GM12878 (cell line): Measurements from ENCODE around the gene NTM. TPM values are rescaled to one million over a fixed set of nuclear protein-coding genes. Genes with fewer than 3 reads are reported as not detected.

Experiments
- ATAC-seq: fragments of 200-7000 bp; cut with Tn5 transposase; 3 replicates; pipeline ENCODE4 v1.9.1; 2020; ENCODE audit warnings: mild to moderate bottlenecking, moderate library complexity
- BruUV-seq: library from RNA; stranded (reverse); fragments of 400-500 nt; replicated peaks from 2 replicates; lab custom pipeline; 2021; lab: Mats Ljungman, UMichigan
- CTCF ChIA-PET: fragments of 300-600 bp; sonication (Branson Sonifier 250); formaldehyde crosslinking; extraction: SDS; loops from one replicate; lab custom pipeline; 2021; ENCODE audit warnings: inconsistent platforms; lab: Yijun Ruan, JAX
- POLR2A ChIA-PET: fragments of 350-600 bp; formaldehyde crosslinking; extraction: SDS; loops from one replicate; lab custom pipeline; 2021; ENCODE audit warnings: inconsistent platforms; lab: Charles Lee
- RAD21 ChIA-PET: fragments of 300-600 bp; sonication (Branson Sonifier 250); formaldehyde crosslinking; loops from one replicate; lab custom pipeline; 2023; ENCODE audit warnings: antibody characterized with exemption; ENCODE audit not compliant: unreplicated experiment; lab: Charles Lee
- SMC1A ChIA-PET: fragments of 300-600 bp; sonication (Branson Sonifier 250); formaldehyde crosslinking; loops from one replicate; lab custom pipeline; 2023; ENCODE audit not compliant: unreplicated experiment, uncharacterized antibody; lab: Charles Lee
- DNase-seq: peaks from one replicate; pipeline ENCODE4 v3.0.0-alpha.2; 2011; ENCODE audit warnings: low read depth, low spot score
- FAIRE-seq: peaks from 3 replicates; lab custom pipeline; 2011; peaks lifted over from hg19 to GRCh38; lab: Jason Lieb, UNC
- H2AFZ ChIP-seq: 2 replicates; pipeline ENCODE4 v1.6.0; 2011; ENCODE audit warnings: low read depth, low read length, control low read depth; ENCODE audit not compliant: control insufficient read depth
- H3K27ac ChIP-seq: 2 replicates; pipeline ENCODE4 v1.5.1; 2011; ENCODE audit warnings: control low read depth; ENCODE audit not compliant: control insufficient read depth, insufficient read depth
- H3K27me3 ChIP-seq, 2 experiments: replicated peaks in 1 of 2; 2 replicates each; pipeline versions ENCODE4 v1.6.0 to v1.6.1; 2011; ENCODE audit warnings: low read length in 1 of 2; ENCODE audit not compliant: control insufficient read depth in 2 of 2, insufficient read depth in 2 of 2
- H3K36me3 ChIP-seq, 2 experiments: 2 replicates each; pipeline ENCODE4 v1.5.1; 2011; ENCODE audit warnings: low read length in 1 of 2; ENCODE audit not compliant: control insufficient read depth in 2 of 2, insufficient read depth in 2 of 2
- H3K4me1 ChIP-seq: 2 replicates; pipeline ENCODE4 v1.6.1; 2011; ENCODE audit warnings: mild to moderate bottlenecking, low read length, moderate library complexity, mixed read lengths; ENCODE audit not compliant: control insufficient read depth, insufficient read depth
- H3K4me2 ChIP-seq: 2 replicates; pipeline ENCODE4 v1.6.0; 2011; ENCODE audit warnings: control low read depth; ENCODE audit not compliant: control insufficient read depth, insufficient read depth
- H3K4me3 ChIP-seq: fragments of 200-600 bp; sonication (generic); 2 replicates; pipeline ENCODE4 v1.5.1; 2016
- H3K79me2 ChIP-seq: 2 replicates; pipeline ENCODE4 v1.6.0; 2011; ENCODE audit warnings: low read length; ENCODE audit not compliant: control insufficient read depth, insufficient read depth
- H3K9ac ChIP-seq: 2 replicates; pipeline ENCODE4 v1.8.0; 2011; ENCODE audit warnings: low read length, control low read depth, mixed read lengths; ENCODE audit not compliant: control insufficient read depth, insufficient read depth
- H3K9me3 ChIP-seq: replicated peaks from 3 replicates; pipeline ENCODE4 v1.5.1; 2011; ENCODE audit warnings: mild to moderate bottlenecking, low read length; ENCODE audit not compliant: control insufficient read depth, insufficient read depth
- H4K20me1 ChIP-seq: 2 replicates; pipeline ENCODE4 v1.6.0; 2011; ENCODE audit not compliant: control insufficient read depth, insufficient read depth
- BMI1 ChIP-seq: fragments of 450-650 bp; IDR thresholded peaks from 2 replicates; pipeline ENCODE4 v1.6.1; 2016; ENCODE audit warnings: mild to moderate bottlenecking, moderate library complexity, borderline replicate concordance
- CBFB ChIP-seq: IDR thresholded peaks from 2 replicates; pipeline ENCODE4 v1.6.1; 2016; ENCODE audit warnings: antibody characterized with exemption, low read depth
- CEBPB ChIP-seq, 2 experiments: fragments of 150-350 bp in 1 of 2; IDR thresholded peaks; 2 replicates each; pipeline ENCODE4 v1.6.1; 2012 to 2014; ENCODE audit warnings: low read depth in 2 of 2, low read length in 2 of 2, borderline replicate concordance in 1 of 2, inconsistent platforms in 1 of 2
- CHD1 ChIP-seq: IDR thresholded peaks from 2 replicates; pipeline ENCODE4 v1.6.1; 2012; ENCODE audit warnings: low read depth, low read length, improper control_type of control experiment
- EZH2 ChIP-seq: IDR thresholded peaks from 2 replicates; pipeline ENCODE4 v1.6.1; 2012; ENCODE audit warnings: low read depth, mild to moderate bottlenecking, control low read depth, inconsistent platforms, low read length, borderline replicate concordance; ENCODE audit not compliant: control insufficient read depth
- FOXM1 ChIP-seq: IDR thresholded peaks from 2 replicates; pipeline ENCODE4 v1.6.1; 2012; ENCODE audit warnings: low read depth, mild to moderate bottlenecking, inconsistent platforms, low read length, moderate library complexity
- JUND ChIP-seq: IDR thresholded peaks from 2 replicates; pipeline ENCODE4 v1.6.1; 2012; ENCODE audit warnings: low read depth, mild to moderate bottlenecking, low read length, improper control_type of control experiment, moderate library complexity
- MYB ChIP-seq: fragments of 150-350 bp; IDR thresholded peaks from 2 replicates; pipeline ENCODE4 v1.6.1; 2014; ENCODE audit warnings: mild to moderate bottlenecking, low read depth, low read length, borderline replicate concordance
- NFYA ChIP-seq: IDR thresholded peaks from 2 replicates; pipeline ENCODE4 v1.6.1; 2011; ENCODE audit warnings: low read depth, mild to moderate bottlenecking, low read length, improper control_type of control experiment, borderline replicate concordance
- SPI1 ChIP-seq: IDR thresholded peaks from 2 replicates; pipeline ENCODE4 v1.6.1; 2011; ENCODE audit warnings: low read depth, mild to moderate bottlenecking, low read length, moderate library complexity, borderline replicate concordance; ENCODE audit not compliant: insufficient read depth
- WGBS: methylation state at CpG from one replicate; pipeline ENCODE4 v1.1.6; 2016; ENCODE audit warnings: low lambda C conversion rate; ENCODE audit not compliant: insufficient replicate concordance, insufficient coverage; ENCODE audit errors: missing lambda C conversion rate; 5-methylcytosine and 5-hydroxymethylcytosine counted together
- in situ Hi-C: fragments of 300-500 bp; cut with MboI; formaldehyde crosslinking; loops from 9 replicates; pipeline ENCODE4 v1.14.3; 2018; ENCODE audit warnings: mixed read lengths
- intact Hi-C: fragments of 100-400 bp; cut with micrococcal nuclease; formaldehyde crosslinking; loops from one replicate; pipeline ENCODE4 v1.14.2; 2022; ENCODE audit not compliant: unreplicated experiment
- polyA plus RNA-seq, 11 experiments: library from polyadenylated mRNA; depleted of rRNA in 4 of 11; unstranded in 6 of 11; stranded (reverse) in 5 of 11; fragments of >200 nt; fragmentation: Nextera tagmentation in 4 of 11; fragmentation: Illumina TruSeq in 1 of 11; extraction: Ambion mirVana in 4 of 11; extraction: Trizol in 1 of 11; gene quantifications; 1 replicate in 1 of 11; 2 replicates in 10 of 11; pipeline versions ENCODE4 v1.2.1 to v1.2.3, GENCODE V29; 2011 to 2016; ENCODE audit warnings: inconsistent platforms in 2 of 11, missing spikeins in 2 of 11, low read depth in 1 of 11
- total RNA-seq, 4 experiments: library from RNA; depleted of rRNA in 3 of 4; stranded (reverse); fragments of >200 nt in 3 of 4; fragmentation: Illumina TruSeq in 1 of 4; extraction: Trizol in 1 of 4; gene quantifications; 2 replicates each; pipeline versions ENCODE4 v1.2.1 to v1.2.3, GENCODE V29; 2013 to 2021
- TF ChIP-seq, protein P1 (sequence below): IDR thresholded peaks from 2 replicates; pipeline ENCODE4 v1.6.1; 2012; ENCODE audit warnings: improper control_type of control experiment, low read depth, low read length; ENCODE audit not compliant: insufficient replicate concordance
- TF ChIP-seq, protein P2 (sequence below): fragments of 450-650 bp; IDR thresholded peaks from 2 replicates; pipeline ENCODE4 v1.6.1; 2017; ENCODE audit warnings: antibody characterized with exemption, mild to moderate bottlenecking, moderate library complexity

The NTM gene
- total and polyA plus RNA-seq, 10 of the 15 experiments (the other 5 are each of a cell fraction or from before 2014, with no cell fraction given), result not detected

DNA sequence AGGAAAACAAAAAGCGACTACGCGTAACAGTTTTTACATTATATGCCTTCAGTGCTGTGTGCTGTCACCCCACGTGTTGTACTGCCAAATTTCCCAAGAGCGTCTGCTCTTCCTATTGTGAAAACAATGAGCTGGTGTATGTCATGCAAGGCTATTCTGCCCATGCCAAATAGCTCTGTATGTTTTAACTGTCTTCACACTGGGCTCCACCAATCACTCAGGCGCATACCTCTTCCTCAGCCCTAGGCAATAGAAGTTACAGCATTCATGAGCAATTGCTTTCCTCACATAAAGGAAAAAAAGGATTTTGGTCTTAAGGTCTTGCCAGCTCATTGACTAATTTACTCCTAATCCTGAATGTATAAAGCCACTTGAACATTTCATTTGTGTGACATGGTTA, 606.8 kb downstream of the NTM start:
- Histone ChIP-seq H3K4me2 (no peak overlapping the region), H3K9me3 (no peaks in the 10 kb centered on the region; the same call in 2 of the 3 replicates), H2AFZ (no peak overlapping the region), H3K4me1 (no peaks in the 10 kb centered on the region), H3K36me3 (no peaks in the 10 kb centered on the region), H3K79me2 (no peaks in the 10 kb centered on the region), H3K27me3 (no peaks in the 10 kb centered on the region; a peak in 2 of 4 replicates), H3K9ac (no peak overlapping the region), H3K4me3 (no peak overlapping the region), H3K27ac (no peak overlapping the region), H4K20me1 (no peaks in the 10 kb centered on the region)
- POLR2A ChIA-PET, result interaction anchor here (0.6 kb wide), 1 partner anchor 642 kb away, joined by 3 read pairs; no protein-coding TSS in a partner anchor
- CTCF ChIA-PET, result interaction anchor here (1.4 kb wide), 1 partner anchor 13 kb away, joined by 3 read pairs; no protein-coding TSS in a partner anchor
- no TSS peak for BruUV-seq
- intact Hi-C loops (no loop called here), in situ Hi-C loops (no loop called here)
- SMC1A ChIA-PET, result interaction anchor here (0.9 kb wide), 1 partner anchor 14 kb away, joined by 3 read pairs; no protein-coding TSS in a partner anchor
- 59% methylated on average over 6 of the region's 6 CpGs for WGBS
- RAD21 ChIA-PET, result no interaction called here
- ATAC-seq (no peak), DNase-seq (no peak), FAIRE-seq (no peak)
- TF ChIP-seq JUND, result no peak
- no peak for TF ChIP-seq EZH2
- TF ChIP-seq BMI1, result no peak
- TF ChIP-seq MYB, result no peak
- TF ChIP-seq, protein P1, sequence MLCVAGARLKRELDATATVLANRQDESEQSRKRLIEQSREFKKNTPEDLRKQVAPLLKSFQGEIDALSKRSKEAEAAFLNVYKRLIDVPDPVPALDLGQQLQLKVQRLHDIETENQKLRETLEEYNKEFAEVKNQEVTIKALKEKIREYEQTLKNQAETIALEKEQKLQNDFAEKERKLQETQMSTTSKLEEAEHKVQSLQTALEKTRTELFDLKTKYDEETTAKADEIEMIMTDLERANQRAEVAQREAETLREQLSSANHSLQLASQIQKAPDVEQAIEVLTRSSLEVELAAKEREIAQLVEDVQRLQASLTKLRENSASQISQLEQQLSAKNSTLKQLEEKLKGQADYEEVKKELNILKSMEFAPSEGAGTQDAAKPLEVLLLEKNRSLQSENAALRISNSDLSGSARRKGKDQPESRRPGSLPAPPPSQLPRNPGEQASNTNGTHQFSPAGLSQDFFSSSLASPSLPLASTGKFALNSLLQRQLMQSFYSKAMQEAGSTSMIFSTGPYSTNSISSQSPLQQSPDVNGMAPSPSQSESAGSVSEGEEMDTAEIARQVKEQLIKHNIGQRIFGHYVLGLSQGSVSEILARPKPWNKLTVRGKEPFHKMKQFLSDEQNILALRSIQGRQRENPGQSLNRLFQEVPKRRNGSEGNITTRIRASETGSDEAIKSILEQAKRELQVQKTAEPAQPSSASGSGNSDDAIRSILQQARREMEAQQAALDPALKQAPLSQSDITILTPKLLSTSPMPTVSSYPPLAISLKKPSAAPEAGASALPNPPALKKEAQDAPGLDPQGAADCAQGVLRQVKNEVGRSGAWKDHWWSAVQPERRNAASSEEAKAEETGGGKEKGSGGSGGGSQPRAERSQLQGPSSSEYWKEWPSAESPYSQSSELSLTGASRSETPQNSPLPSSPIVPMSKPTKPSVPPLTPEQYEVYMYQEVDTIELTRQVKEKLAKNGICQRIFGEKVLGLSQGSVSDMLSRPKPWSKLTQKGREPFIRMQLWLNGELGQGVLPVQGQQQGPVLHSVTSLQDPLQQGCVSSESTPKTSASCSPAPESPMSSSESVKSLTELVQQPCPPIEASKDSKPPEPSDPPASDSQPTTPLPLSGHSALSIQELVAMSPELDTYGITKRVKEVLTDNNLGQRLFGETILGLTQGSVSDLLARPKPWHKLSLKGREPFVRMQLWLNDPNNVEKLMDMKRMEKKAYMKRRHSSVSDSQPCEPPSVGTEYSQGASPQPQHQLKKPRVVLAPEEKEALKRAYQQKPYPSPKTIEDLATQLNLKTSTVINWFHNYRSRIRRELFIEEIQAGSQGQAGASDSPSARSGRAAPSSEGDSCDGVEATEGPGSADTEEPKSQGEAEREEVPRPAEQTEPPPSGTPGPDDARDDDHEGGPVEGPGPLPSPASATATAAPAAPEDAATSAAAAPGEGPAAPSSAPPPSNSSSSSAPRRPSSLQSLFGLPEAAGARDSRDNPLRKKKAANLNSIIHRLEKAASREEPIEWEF, result no peak
- TF ChIP-seq NFYA, result no peak
- TF ChIP-seq SPI1, result no peak
- no peak for TF ChIP-seq FOXM1
- TF ChIP-seq, protein P2, sequence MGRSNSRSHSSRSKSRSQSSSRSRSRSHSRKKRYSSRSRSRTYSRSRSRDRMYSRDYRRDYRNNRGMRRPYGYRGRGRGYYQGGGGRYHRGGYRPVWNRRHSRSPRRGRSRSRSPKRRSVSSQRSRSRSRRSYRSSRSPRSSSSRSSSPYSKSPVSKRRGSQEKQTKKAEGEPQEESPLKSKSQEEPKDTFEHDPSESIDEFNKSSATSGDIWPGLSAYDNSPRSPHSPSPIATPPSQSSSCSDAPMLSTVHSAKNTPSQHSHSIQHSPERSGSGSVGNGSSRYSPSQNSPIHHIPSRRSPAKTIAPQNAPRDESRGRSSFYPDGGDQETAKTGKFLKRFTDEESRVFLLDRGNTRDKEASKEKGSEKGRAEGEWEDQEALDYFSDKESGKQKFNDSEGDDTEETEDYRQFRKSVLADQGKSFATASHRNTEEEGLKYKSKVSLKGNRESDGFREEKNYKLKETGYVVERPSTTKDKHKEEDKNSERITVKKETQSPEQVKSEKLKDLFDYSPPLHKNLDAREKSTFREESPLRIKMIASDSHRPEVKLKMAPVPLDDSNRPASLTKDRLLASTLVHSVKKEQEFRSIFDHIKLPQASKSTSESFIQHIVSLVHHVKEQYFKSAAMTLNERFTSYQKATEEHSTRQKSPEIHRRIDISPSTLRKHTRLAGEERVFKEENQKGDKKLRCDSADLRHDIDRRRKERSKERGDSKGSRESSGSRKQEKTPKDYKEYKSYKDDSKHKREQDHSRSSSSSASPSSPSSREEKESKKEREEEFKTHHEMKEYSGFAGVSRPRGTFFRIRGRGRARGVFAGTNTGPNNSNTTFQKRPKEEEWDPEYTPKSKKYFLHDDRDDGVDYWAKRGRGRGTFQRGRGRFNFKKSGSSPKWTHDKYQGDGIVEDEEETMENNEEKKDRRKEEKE, result no peak
- no peak for TF ChIP-seq CHD1
- TF ChIP-seq CEBPB (IDR thresholded peaks at IDR 0.05; ENCODE audit: borderline replicate concordance in 1 of 2, low read depth in 2 of 2, low read length in 2 of 2), result no peak
- TF ChIP-seq CBFB, result no peak
